Naive thymus-derived CD4-positive, alpha-beta T cell (primary cell): ENCODE results near the gene SERHL2. TPM values are rescaled to one million over a fixed set of nuclear protein-coding genes. Genes with fewer than 3 reads are reported as not detected.
A peak's percentile ranks its signal among the peaks of the same experiment; 100 is the strongest.
"Not testable (repeated sequence)": the region's sequence is repeated elsewhere in the genome, so short reads cannot be mapped to it uniquely, and the experiment has no call there.

Source experiments
- ATAC-seq: fragments of 150-1000 bp; cut with Tn5 transposase; 2 replicates; pipeline ENCODE4 v1.10.0; 2021; ENCODE audit warnings: mild to moderate bottlenecking, moderate library complexity
- CTCF ChIA-PET: fragments of 350-600 bp; sonication (Branson Sonifier 250); formaldehyde crosslinking; loops from one replicate; lab custom pipeline; 2021; ENCODE audit warnings: antibody characterized with exemption; lab: Charles Lee
- POLR2A ChIA-PET: fragments of 350-600 bp; sonication (Branson Sonifier 250); formaldehyde crosslinking; loops from one replicate; lab custom pipeline; 2021; ENCODE audit warnings: antibody characterized with exemption, inconsistent platforms; lab: Charles Lee
- DNase-seq, 9 donors: peaks; one replicate each; pipeline versions ENCODE4 v3.0.0 to v3.0.0-alpha.2; 2020 to 2022; ENCODE audit warnings: mixed read lengths in 1 of 9
- H3K27ac ChIP-seq: one replicate; pipeline ENCODE4 v1.7.0; 2013; ENCODE audit warnings: mild to moderate bottlenecking, low read depth, low read length, moderate library complexity
- H3K27me3 ChIP-seq, 2 donors: one replicate each; pipeline ENCODE4 v1.7.0; 2013; ENCODE audit warnings: low read length in 2 of 2, mild to moderate bottlenecking in 2 of 2, moderate library complexity in 2 of 2; ENCODE audit not compliant: control insufficient read depth in 2 of 2, insufficient read depth in 2 of 2
- H3K36me3 ChIP-seq, 3 experiments: 1 replicate in 2 of 3; 2 replicates in 1 of 3; pipeline ENCODE4 v1.7.0; 2013; ENCODE audit warnings: low read length in 3 of 3, mild to moderate bottlenecking in 3 of 3, moderate library complexity in 1 of 3; ENCODE audit not compliant: insufficient read depth in 3 of 3, control insufficient read depth in 2 of 3
- H3K4me1 ChIP-seq, 2 donors: one replicate each; pipeline ENCODE4 v1.7.0; 2013; ENCODE audit warnings: low read length in 2 of 2, mild to moderate bottlenecking in 2 of 2, moderate library complexity in 1 of 2; ENCODE audit not compliant: control insufficient read depth in 2 of 2, insufficient read depth in 2 of 2
- H3K4me3 ChIP-seq: 2 replicates; pipeline ENCODE4 v1.7.0; 2013; ENCODE audit warnings: mild to moderate bottlenecking, low read length
- H3K9me3 ChIP-seq, 3 experiments: 1 replicate in 2 of 3; 2 replicates in 1 of 3; pipeline ENCODE4 v1.7.0; 2013; ENCODE audit warnings: low read length in 3 of 3; ENCODE audit not compliant: control insufficient read depth in 2 of 3
- H3K27ac Mint-ChIP-seq, 9 donors: one replicate each; pipeline ENCODE4 v1.8.0; 2020 to 2022; ENCODE audit warnings: mixed read lengths in 9 of 9, mild to moderate bottlenecking in 8 of 9, moderate library complexity in 5 of 9, inconsistent platforms in 2 of 9
- H3K27me3 Mint-ChIP-seq, 5 donors: one replicate each; pipeline ENCODE4 v1.8.0; 2021 to 2022; ENCODE audit warnings: mixed read lengths in 5 of 5, mild to moderate bottlenecking in 1 of 5
- H3K36me3 Mint-ChIP-seq, 5 donors: one replicate each; pipeline ENCODE4 v1.8.0; 2020 to 2022; ENCODE audit warnings: mixed read lengths in 5 of 5, mild to moderate bottlenecking in 3 of 5, inconsistent platforms in 1 of 5
- H3K4me1 Mint-ChIP-seq, 7 donors: one replicate each; pipeline ENCODE4 v1.8.0; 2020 to 2022; ENCODE audit warnings: mixed read lengths in 7 of 7, mild to moderate bottlenecking in 3 of 7, inconsistent platforms in 1 of 7
- H3K4me3 Mint-ChIP-seq, 10 donors: one replicate each; pipeline ENCODE4 v1.8.0; 2020 to 2022; ENCODE audit warnings: mild to moderate bottlenecking in 10 of 10, mixed read lengths in 10 of 10, moderate library complexity in 6 of 10, inconsistent platforms in 2 of 10
- H3K9me3 Mint-ChIP-seq, 11 donors: one replicate each; pipeline ENCODE4 v1.8.0; 2020 to 2022; ENCODE audit warnings: mixed read lengths in 11 of 11, mild to moderate bottlenecking in 4 of 11, inconsistent platforms in 1 of 11, moderate library complexity in 1 of 11
- intact Hi-C, 2 donors: fragments of 100-400 bp; cut with micrococcal nuclease; formaldehyde crosslinking; loops; one replicate each; pipeline ENCODE4 v1.15.1; 2023
- polyA plus RNA-seq, 2 donors: library from polyadenylated mRNA; unstranded; fragments of 300-500 nt; fragmentation: Illumina TruSeq; gene quantifications; one replicate each; pipeline ENCODE4 v1.2.3, GENCODE V29; 2021
- total RNA-seq, 6 experiments: library from RNA in 5 of 6; stranded (reverse) in 5 of 6; gene quantifications; 1 replicate in 5 of 6; 2 replicates in 1 of 6; pipeline ENCODE4 v1.2.3 and lab custom pipeline; 2021 to 2026

The SERHL2 gene
- total and polyA plus RNA-seq, 7 experiments from 2014 or later = 0.25 to 1.0 (median 0.47) TPM; not detected in 1

- peak overlapping the region in 5 of 9 donors; percentile 4 to 43 (median 38) for H3K27ac Mint-ChIP-seq
- ATAC-seq (no peak), DNase-seq (no peak)
- Histone ChIP-seq H3K4me1 (peaks cover 0 to 8% of the 10 kb centered on the region in 2 donors), H3K27me3 (no peaks in the 10 kb centered on the region), H3K27ac (no peak overlapping the region), H3K36me3 (peaks cover 0 to 11% (median 0%) of the 10 kb centered on the region in 3 experiments), H3K9me3 (no peaks in the 10 kb centered on the region), H3K4me3 (no peak overlapping the region)
- no peaks in the 10 kb centered on the region for H3K36me3 Mint-ChIP-seq
- POLR2A ChIA-PET = interaction anchor here (0.7 kb wide), 1 partner anchor 556 kb away, joined by 3 read pairs; no protein-coding TSS in a partner anchor
- CTCF ChIA-PET = interaction anchor here (0.6 kb wide), 1 partner anchor 335 kb away, joined by 6 read pairs; no protein-coding TSS in a partner anchor
- intact Hi-C loops = no loop called here
- H3K9me3 Mint-ChIP-seq = no peaks in the 10 kb centered on the region
- H3K27me3 Mint-ChIP-seq = no peaks in the 10 kb centered on the region
- peak overlapping the region in 9 of 10 donors; percentile 30 to 96 (median 47) for H3K4me3 Mint-ChIP-seq
- H3K4me1 Mint-ChIP-seq = peaks cover 5 to 20% (median 13%) of the 10 kb centered on the region in 7 donors
Measured at GRCh38 chr22:42521228-42521546, 32.6 kb upstream of the SERHL2 start.

GRCh38 chr22:42522546-42522945, 31.2 kb upstream of the SERHL2 start:
- H3K27me3 Mint-ChIP-seq = no peaks in the 10 kb centered on the region
- H3K4me3 ChIP-seq = no peak overlapping the region
- ChIA-PET CTCF (no interaction called here), POLR2A (no interaction called here)
- peak overlapping the region in 2 of 9 donors; percentile 22 to 34 for H3K27ac Mint-ChIP-seq
- H3K4me1 Mint-ChIP-seq = peaks cover 5 to 20% (median 13%) of the 10 kb centered on the region in 7 donors
- intact Hi-C loops = no loop called here
- H3K4me1 ChIP-seq = peaks cover 0 to 8% of the 10 kb centered on the region in 2 donors
- H3K9me3 Mint-ChIP-seq = no peaks in the 10 kb centered on the region
- H3K27me3 ChIP-seq = no peaks in the 10 kb centered on the region
- peaks cover 0 to 4% (median 0%) of the 10 kb centered on the region in 3 experiments for H3K36me3 ChIP-seq
- ATAC-seq = no peak
- DNase-seq = no peak
- no peaks in the 10 kb centered on the region for H3K9me3 ChIP-seq
- H3K36me3 Mint-ChIP-seq = no peaks in the 10 kb centered on the region
- peak overlapping the region in 2 of 10 donors; percentile 21 to 58 for H3K4me3 Mint-ChIP-seq
- H3K27ac ChIP-seq = no peak overlapping the region

- no peak for DNase-seq
- no peaks in the 10 kb centered on the region for H3K36me3 Mint-ChIP-seq
- Histone ChIP-seq H3K4me1 (peaks cover 0 to 4% of the 10 kb centered on the region in 2 donors), H3K27me3 (no peaks in the 10 kb centered on the region), H3K36me3 (no peaks in the 10 kb centered on the region), H3K9me3 (no peaks in the 10 kb centered on the region), H3K27ac (no peak overlapping the region), H3K4me3 (no peak overlapping the region)
- peak overlapping the region in 1 of 9 donors; percentile 2 for H3K27ac Mint-ChIP-seq
- ChIA-PET CTCF (no interaction called here), POLR2A (no interaction called here)
- H3K27me3 Mint-ChIP-seq = peaks cover 0 to 4% (median 0%) of the 10 kb centered on the region in 5 donors
- no peak overlapping the region for H3K4me3 Mint-ChIP-seq
- no peaks in the 10 kb centered on the region for H3K9me3 Mint-ChIP-seq
- peaks cover 5 to 13% (median 6%) of the 10 kb centered on the region in 7 donors for H3K4me1 Mint-ChIP-seq
- intact Hi-C loops = no loop called here
- ATAC-seq = no peak
Measured at GRCh38 chr22:42528591-42529307, 25.0 kb upstream of the SERHL2 start.

- not testable (repeated sequence) for H3K27me3 Mint-ChIP-seq
Measured at GRCh38 chr22:42529435-42529834, 24.3 kb upstream of the SERHL2 start.

GRCh38 chr22:42531401-42532084, 22.2 kb upstream of the SERHL2 start:
- peaks cover 7 to 17% (median 9%) of the 10 kb centered on the region in 7 donors for H3K4me1 Mint-ChIP-seq
- H3K27me3 ChIP-seq, H3K27me3 Mint-ChIP-seq, POLR2A ChIA-PET, H3K36me3 Mint-ChIP-seq, H3K36me3 ChIP-seq, H3K4me3 Mint-ChIP-seq, H3K27ac ChIP-seq, H3K4me1 ChIP-seq, H3K9me3 Mint-ChIP-seq, H3K4me3 ChIP-seq, H3K27ac Mint-ChIP-seq, ATAC-seq, DNase-seq, H3K9me3 ChIP-seq: not testable (repeated sequence)
- CTCF ChIA-PET = interaction anchor here (0.6 to 0.8 kb wide), 2 partner anchors 30 to 521 kb away, joined by 3 to 5 read pairs; no protein-coding TSS in a partner anchor
- intact Hi-C loops = loop anchor here (2.0 to 5.0 kb wide), 3 partner anchors 21 to 83 kb away; partner anchors contain the start of genes POLDIP3 (in 2 of the 2) and SERHL2 (in 2 of the 2)

More at GRCh38 chr22:42529435-42529834, 24.3 kb upstream of the SERHL2 start:
- H3K9me3 ChIP-seq, intact Hi-C loops, H3K36me3 Mint-ChIP-seq, ATAC-seq, H3K9me3 Mint-ChIP-seq, H3K27ac ChIP-seq, H3K27me3 ChIP-seq, H3K4me3 ChIP-seq, H3K4me1 ChIP-seq, H3K27ac Mint-ChIP-seq, H3K36me3 ChIP-seq, H3K4me3 Mint-ChIP-seq, DNase-seq, POLR2A ChIA-PET: not testable (repeated sequence)
- peaks cover 7 to 17% (median 9%) of the 10 kb centered on the region in 7 donors for H3K4me1 Mint-ChIP-seq
- CTCF ChIA-PET = interaction anchor here (0.6 kb wide), 1 partner anchor 17 kb away, joined by 3 read pairs; no protein-coding TSS in a partner anchor

- Histone ChIP-seq H3K4me3 (peak overlapping the region; percentile 60), H3K36me3 (no peaks in the 10 kb centered on the region), H3K9me3 (no peaks in the 10 kb centered on the region), H3K27ac (peak overlapping the region; percentile 39), H3K4me1 (peaks cover 0 to 5% of the 10 kb centered on the region in 2 donors), H3K27me3 (no peaks in the 10 kb centered on the region)
- ATAC-seq (no peak), DNase-seq (no peak)
- Mint-ChIP-seq H3K9me3 (no peaks in the 10 kb centered on the region), H3K27ac (peak overlapping the region in 8 of 9 donors; percentile 55 to 95 (median 77)), H3K4me3 (peak overlapping the region; percentile 72 to 92 (median 83)), H3K4me1 (peaks cover 7 to 26% (median 9%) of the 10 kb centered on the region in 7 donors), H3K27me3 (peaks cover 0 to 4% (median 0%) of the 10 kb centered on the region in 5 donors), H3K36me3 (no peaks in the 10 kb centered on the region)
- intact Hi-C loops = loop anchor here (2.0 to 5.0 kb wide), 3 partner anchors 19 to 81 kb away; partner anchors contain the start of genes POLDIP3 (in 2 of the 2) and SERHL2 (in 2 of the 2)
- CTCF ChIA-PET = no interaction called here
- POLR2A ChIA-PET = no interaction called here
Measured at GRCh38 chr22:42533638-42533977, 20.1 kb upstream of the SERHL2 start.
